Measurements from ENCODE around the gene SLC39A1.
"Not testable (repeated sequence)": the region's sequence is repeated elsewhere in the genome, so short reads cannot be mapped to it uniquely, and the experiment has no call there.

SLC39A1 gene

GRCh38 chr1:153932156-153933131 is 30.9 kb downstream of the SLC39A1 start:
- DNase-seq (ENCODE audit: low read depth in 2 of 2), result no peak

- no peak for DNase-seq (ENCODE audit: low read depth in 2 of 2)
These were observed 33.1 kb downstream of the SLC39A1 start for GRCh38 chr1:153929981-153930948.

- no peak for DNase-seq (ENCODE audit: low read depth in 2 of 2)
These were observed 33.9 kb downstream of the SLC39A1 start for GRCh38 chr1:153929426-153929825.

GRCh38 chr1:153928791-153929341 is 34.5 kb downstream of the SLC39A1 start:
- no peak for DNase-seq (ENCODE audit: low read depth in 2 of 2)

GRCh38 chr1:153928245-153928644 is 35.1 kb downstream of the SLC39A1 start:
- no peak for DNase-seq (ENCODE audit: low read depth in 2 of 2)

GRCh38 chr1:153926405-153926804 is 36.9 kb downstream of the SLC39A1 start:
- DNase-seq (ENCODE audit: low read depth in 2 of 2), result no peak

- peak; percentile 92 to 97 for DNase-seq (ENCODE audit: low read depth in 2 of 2)
These were observed 40.1 kb downstream of the SLC39A1 start, which contains the start of gene GATAD2B for GRCh38 chr1:153922972-153923925. Gene GATAD2B (minus strand): TSS chr1:153922972. CDS start chr1:153828347, 94,625 bp downstream.

- DNase-seq (ENCODE audit: low read depth in 2 of 2), result peak in 1 of 2 donors; percentile 24
These were observed 41.0 kb downstream of the SLC39A1 start for GRCh38 chr1:153922076-153922971.

- DNase-seq (ENCODE audit: low read depth in 2 of 2), result no peak
These were observed 41.6 kb downstream of the SLC39A1 start for GRCh38 chr1:153921803-153922075.

- no peak for DNase-seq (ENCODE audit: low read depth in 2 of 2)
These were observed 42.1 kb downstream of the SLC39A1 start for GRCh38 chr1:153921080-153921802.

- no peak for DNase-seq (ENCODE audit: low read depth in 2 of 2)
These were observed 43.2 kb downstream of the SLC39A1 start for GRCh38 chr1:153919876-153920852.

- DNase-seq (ENCODE audit: low read depth in 2 of 2), result no peak
These were observed 47.0 kb downstream of the SLC39A1 start for GRCh38 chr1:153916297-153916696.

GRCh38 chr1:153912349-153912748 is 51.0 kb downstream of the SLC39A1 start:
- no peak for DNase-seq (ENCODE audit: low read depth in 2 of 2)

- not testable (repeated sequence) for DNase-seq (ENCODE audit: low read depth in 2 of 2)
These were observed 52.8 kb downstream of the SLC39A1 start for GRCh38 chr1:153910560-153910959.

Measured in stimulated activated CD8-positive, alpha-beta memory T cell treated with anti-CD3 and anti-CD28 coated beads, Interleukin-7, amount 100 ng/mL, for 1 hour (primary cell).